HCT116 (cell line): ENCODE measurements around the gene VPS35L. TPM values are rescaled to one million over a fixed set of nuclear protein-coding genes. Genes with fewer than 3 reads are reported as not detected.

Experiments used
- ATAC-seq: fragments of 200-7000 bp; cut with Tn5 transposase; 2 replicates; pipeline ENCODE4 v1.9.1; 2020; ENCODE audit warnings: mild to moderate bottlenecking, moderate library complexity
- BruUV-seq: library from RNA; stranded (reverse); fragments of 400-500 nt; replicated peaks from 2 replicates; lab custom pipeline; 2021; lab: Mats Ljungman, UMichigan
- CTCF ChIA-PET: fragments of 300-600 bp; sonication (Branson Sonifier 250); formaldehyde crosslinking; loops from one replicate; lab custom pipeline; 2021; ENCODE audit warnings: antibody characterized with exemption; lab: Charles Lee
- POLR2A ChIA-PET: fragments of 300-600, 350-600 bp; sonication (Branson Sonifier 250); formaldehyde crosslinking; loops from one replicate; lab custom pipeline; 2021; ENCODE audit warnings: antibody characterized with exemption; lab: Charles Lee
- RAD21 ChIA-PET, 2 experiments: fragments of 300-600 bp; sonication (Branson Sonifier 250); formaldehyde crosslinking; loops; one replicate each; lab custom pipeline; 2023; ENCODE audit warnings: low total read pairs in 2 of 2; ENCODE audit not compliant: uncharacterized antibody in 2 of 2, unreplicated experiment in 2 of 2, low non-redundant PET in 1 of 2; lab: Charles Lee
- DNase-seq: peaks from one replicate; pipeline ENCODE4 v3.0.0-alpha.2; 2010; ENCODE audit warnings: low read depth, low spot score
- H2AFZ ChIP-seq: fragments of 200-600 bp; shearing (Covaris generic), sonication (generic); 2 replicates; pipeline ENCODE4 v1.6.1; 2017; ENCODE audit warnings: low read depth, mixed run types, mixed read lengths, antibody characterized with exemption, low read length; ENCODE audit not compliant: poor library complexity, severe bottlenecking
- H3K27ac ChIP-seq: 2 replicates; pipeline ENCODE4 v1.5.1; 2012; ENCODE audit warnings: low read depth, low read length
- H3K27me3 ChIP-seq: fragments of 200-600 bp; sonication (generic); 2 replicates; pipeline ENCODE4 v1.6.1; 2016; ENCODE audit warnings: mixed run types, low read length, mixed read lengths; ENCODE audit not compliant: insufficient read depth
- H3K36me3 ChIP-seq, 2 experiments: fragments of 200-500 bp in 1 of 2; fragments of 200-600 bp in 1 of 2; sonication (Bioruptor generic) in 1 of 2; sonication (generic) in 1 of 2; 2 replicates each; pipeline versions ENCODE4 v1.5.1 to v1.6.1; 2014 to 2016; ENCODE audit warnings: low read length in 2 of 2, inconsistent platforms in 1 of 2, mixed read lengths in 1 of 2, mixed run types in 1 of 2; ENCODE audit not compliant: insufficient read depth in 2 of 2, control insufficient read depth in 1 of 2
- H3K4me1 ChIP-seq, 2 experiments: fragments of 200-600 bp in 1 of 2; sonication (generic) in 1 of 2; 2 replicates each; pipeline versions ENCODE4 v1.5.1 to v1.6.1; 2012 to 2017; ENCODE audit warnings: low read length in 2 of 2, inconsistent platforms in 1 of 2, mild to moderate bottlenecking in 1 of 2, mixed read lengths in 1 of 2, mixed run types in 1 of 2, moderate library complexity in 1 of 2; ENCODE audit not compliant: insufficient read depth in 2 of 2, control insufficient read depth in 1 of 2
- H3K4me2 ChIP-seq: fragments of 200-600 bp; sonication (generic); 2 replicates; pipeline ENCODE4 v1.6.1; 2017; ENCODE audit warnings: mixed run types, low read length, mixed read lengths
- H3K4me3 ChIP-seq, 2 experiments: fragments of 200-600 bp in 1 of 2; sonication (generic) in 1 of 2; replicated peaks in 1 of 2; 2 replicates each; pipeline ENCODE4 v1.5.1; 2011 to 2016; ENCODE audit warnings: low read length in 2 of 2, control low read depth in 1 of 2, low read depth in 1 of 2, mild to moderate bottlenecking in 1 of 2, mixed read lengths in 1 of 2, mixed run types in 1 of 2
- H3K79me2 ChIP-seq: fragments of 200-600 bp; sonication (generic); 2 replicates; pipeline ENCODE4 v1.6.1; 2017; ENCODE audit warnings: mild to moderate bottlenecking, mixed run types, low read length, moderate library complexity, mixed read lengths; ENCODE audit not compliant: insufficient read depth
- H3K9ac ChIP-seq: fragments of 200-600 bp; sonication (generic); 2 replicates; pipeline ENCODE4 v1.6.1; 2016; ENCODE audit warnings: low read length, mixed read lengths
- H3K9me2 ChIP-seq: fragments of 200-600 bp; sonication (generic), shearing (Covaris generic); 2 replicates; pipeline ENCODE4 v1.6.1; 2017; ENCODE audit warnings: mixed run types, mild to moderate bottlenecking, moderate library complexity; ENCODE audit not compliant: insufficient read depth
- H3K9me3 ChIP-seq, 2 experiments: fragments of 200-500 bp in 1 of 2; fragments of 200-600 bp in 1 of 2; sonication (Bioruptor generic) in 1 of 2; sonication (generic) in 1 of 2; 2 replicates each; pipeline ENCODE4 v1.6.1; 2014 to 2017; ENCODE audit warnings: low read length in 2 of 2, mixed read lengths in 2 of 2, inconsistent platforms in 1 of 2, low read depth in 1 of 2, mild to moderate bottlenecking in 1 of 2, mixed run types in 1 of 2, moderate library complexity in 1 of 2; ENCODE audit not compliant: control insufficient read depth in 1 of 2, insufficient read depth in 1 of 2
- H4K20me1 ChIP-seq: fragments of 200-600 bp; sonication (generic), shearing (Covaris generic); 2 replicates; pipeline ENCODE4 v1.6.1; 2017; ENCODE audit warnings: mixed run types, mild to moderate bottlenecking, moderate library complexity; ENCODE audit not compliant: insufficient read depth
- CEBPB ChIP-seq: IDR thresholded peaks from 2 replicates; pipeline ENCODE4 v1.6.1; 2012; ENCODE audit warnings: low read depth
- EZH2phosphoT487 ChIP-seq: fragments of 200-600 bp; IDR thresholded peaks from 2 replicates; pipeline ENCODE4 v1.6.1; 2018; ENCODE audit warnings: antibody characterized with exemption, borderline replicate concordance
- POLR2A ChIP-seq: IDR thresholded peaks from 2 replicates; pipeline ENCODE4 v1.7.0; 2011; ENCODE audit warnings: borderline replicate concordance; ENCODE audit not compliant: insufficient read depth, insufficient read length; ENCODE audit errors: extremely low read depth
- RAD21 ChIP-seq: IDR thresholded peaks from 2 replicates; pipeline ENCODE4 v1.6.1; 2012; ENCODE audit warnings: low read depth, mild to moderate bottlenecking
- SP1 ChIP-seq: IDR thresholded peaks from 2 replicates; pipeline ENCODE4 v1.6.1; 2012; ENCODE audit warnings: low read depth
- SRF ChIP-seq: IDR thresholded peaks from 2 replicates; pipeline ENCODE4 v1.6.1; 2012; ENCODE audit warnings: low read depth
- YY1 ChIP-seq: IDR thresholded peaks from 2 replicates; pipeline ENCODE4 v1.6.1; 2011; ENCODE audit warnings: low read length, low read depth, moderate library complexity, mild to moderate bottlenecking; ENCODE audit not compliant: insufficient replicate concordance; ENCODE audit errors: extremely low read depth
- ZBTB33 ChIP-seq: IDR thresholded peaks from 2 replicates; pipeline ENCODE4 v1.6.1; 2011; ENCODE audit warnings: mild to moderate bottlenecking, low read length, moderate library complexity; ENCODE audit not compliant: insufficient replicate concordance; ENCODE audit errors: extremely low read depth
- intact Hi-C: fragments of 100-400 bp; cut with micrococcal nuclease; formaldehyde crosslinking; loops from 2 replicates; pipeline ENCODE4 v1.10.0; 2022
- total RNA-seq: library from RNA; stranded (reverse); gene quantifications from one replicate; pipeline ENCODE4 v1.2.1, GENCODE V29; 2021; ENCODE audit not compliant: unreplicated experiment
- TF ChIP-seq, protein P1 (sequence below): IDR thresholded peaks from 2 replicates; pipeline ENCODE4 v1.6.1; 2012; ENCODE audit warnings: low read depth

Gene VPS35L
- total RNA-seq, 1 experiment from 2014 or later, result 21.4 TPM

DNA sequence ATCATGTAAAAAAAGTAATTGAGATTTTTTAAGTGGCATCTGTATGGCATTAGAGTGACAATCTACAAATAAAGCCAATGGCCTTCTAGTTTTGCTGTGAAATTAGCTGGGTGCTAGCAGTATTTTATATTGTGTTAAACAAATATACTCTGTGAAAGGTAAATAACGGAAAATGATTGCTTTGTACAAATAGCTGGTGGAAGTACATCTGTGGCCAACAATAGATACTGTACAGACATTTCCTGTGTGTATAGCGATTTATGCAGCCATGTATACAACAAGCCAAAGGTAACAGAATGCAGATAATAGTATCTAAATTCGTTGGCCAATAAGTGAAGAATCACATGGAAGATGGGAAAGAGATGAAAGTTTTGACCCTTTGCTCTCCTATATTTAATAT is 189.2 kb downstream of the VPS35L start:
- no peak overlapping the region for H3K4me3 ChIP-seq
- ATAC-seq, result no peak
- no peaks in the 10 kb centered on the region for H3K27me3 ChIP-seq
- no peaks in the 10 kb centered on the region for H3K79me2 ChIP-seq
- TF ChIP-seq SRF, result no peak
- no peak for TF ChIP-seq EZH2phosphoT487
- TF ChIP-seq POLR2A, result no peak
- no peak for TF ChIP-seq RAD21
- no peak for TF ChIP-seq ZBTB33
- TF ChIP-seq CEBPB, result no peak
- TF ChIP-seq, protein P1, sequence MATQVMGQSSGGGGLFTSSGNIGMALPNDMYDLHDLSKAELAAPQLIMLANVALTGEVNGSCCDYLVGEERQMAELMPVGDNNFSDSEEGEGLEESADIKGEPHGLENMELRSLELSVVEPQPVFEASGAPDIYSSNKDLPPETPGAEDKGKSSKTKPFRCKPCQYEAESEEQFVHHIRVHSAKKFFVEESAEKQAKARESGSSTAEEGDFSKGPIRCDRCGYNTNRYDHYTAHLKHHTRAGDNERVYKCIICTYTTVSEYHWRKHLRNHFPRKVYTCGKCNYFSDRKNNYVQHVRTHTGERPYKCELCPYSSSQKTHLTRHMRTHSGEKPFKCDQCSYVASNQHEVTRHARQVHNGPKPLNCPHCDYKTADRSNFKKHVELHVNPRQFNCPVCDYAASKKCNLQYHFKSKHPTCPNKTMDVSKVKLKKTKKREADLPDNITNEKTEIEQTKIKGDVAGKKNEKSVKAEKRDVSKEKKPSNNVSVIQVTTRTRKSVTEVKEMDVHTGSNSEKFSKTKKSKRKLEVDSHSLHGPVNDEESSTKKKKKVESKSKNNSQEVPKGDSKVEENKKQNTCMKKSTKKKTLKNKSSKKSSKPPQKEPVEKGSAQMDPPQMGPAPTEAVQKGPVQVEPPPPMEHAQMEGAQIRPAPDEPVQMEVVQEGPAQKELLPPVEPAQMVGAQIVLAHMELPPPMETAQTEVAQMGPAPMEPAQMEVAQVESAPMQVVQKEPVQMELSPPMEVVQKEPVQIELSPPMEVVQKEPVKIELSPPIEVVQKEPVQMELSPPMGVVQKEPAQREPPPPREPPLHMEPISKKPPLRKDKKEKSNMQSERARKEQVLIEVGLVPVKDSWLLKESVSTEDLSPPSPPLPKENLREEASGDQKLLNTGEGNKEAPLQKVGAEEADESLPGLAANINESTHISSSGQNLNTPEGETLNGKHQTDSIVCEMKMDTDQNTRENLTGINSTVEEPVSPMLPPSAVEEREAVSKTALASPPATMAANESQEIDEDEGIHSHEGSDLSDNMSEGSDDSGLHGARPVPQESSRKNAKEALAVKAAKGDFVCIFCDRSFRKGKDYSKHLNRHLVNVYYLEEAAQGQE, result no peak
- TF ChIP-seq SP1, result no peak
- TF ChIP-seq YY1, result no peak
- no peak for DNase-seq
- H3K9me2 ChIP-seq, result no peaks in the 10 kb centered on the region
- no peaks in the 10 kb centered on the region for H3K4me1 ChIP-seq
- no peak overlapping the region for H2AFZ ChIP-seq
- intact Hi-C loops, result no loop called here
- ChIA-PET CTCF (no interaction called here), POLR2A (no interaction called here), RAD21 (no interaction called here)
- H3K9me3 ChIP-seq, result no peaks in the 10 kb centered on the region
- BruUV-seq, result no TSS peak
- no peak overlapping the region for H3K9ac ChIP-seq
- H4K20me1 ChIP-seq, result no peaks in the 10 kb centered on the region
- H3K4me2 ChIP-seq, result no peak overlapping the region
- H3K36me3 ChIP-seq, result no peaks in the 10 kb centered on the region
- H3K27ac ChIP-seq, result no peak overlapping the region
